ENCODE data around the gene SLC25A44.

Gene SLC25A44

GRCh38 chr1:156257711-156258110 is 63.8 kb downstream of the SLC25A44 start:
- POLR2A ChIA-PET: no interaction called here
- CTCF ChIA-PET: interaction anchor here (0.8 to 1.0 kb wide), 2 partner anchors 12 to 97 kb away, joined by 3 read pairs; no protein-coding TSS in a partner anchor
- no peak for DNase-seq (ENCODE audit: extremely low spot score)
- TF ChIP-seq CTCF (IDR thresholded peaks at IDR 0.05; ENCODE audit: control extremely low read depth, extremely low read depth, low read depth, missing control alignments): no peak

GRCh38 chr1:156258859-156259258 is 65.0 kb downstream of the SLC25A44 start:
- POLR2A ChIA-PET: no interaction called here
- no peak for DNase-seq (ENCODE audit: extremely low spot score)
- no peak for TF ChIP-seq CTCF (IDR thresholded peaks at IDR 0.05; ENCODE audit: control extremely low read depth, extremely low read depth, low read depth, missing control alignments)
- CTCF ChIA-PET: interaction anchor here (1.5 to 4.9 kb wide), 5 partner anchors 10 to 168 kb away, joined by 3 to 24 read pairs (median 4); no protein-coding TSS in a partner anchor

GRCh38 chr1:156259805-156260204 is 65.9 kb downstream of the SLC25A44 start:
- no peak for DNase-seq (ENCODE audit: extremely low spot score)
- POLR2A ChIA-PET: no interaction called here
- CTCF ChIA-PET: interaction anchor here (0.7 to 4.9 kb wide), 12 partner anchors 9 to 169 kb away, joined by 3 to 24 read pairs (median 4); partner anchors contain the start of genes BGLAP and TMEM79
- TF ChIP-seq CTCF (IDR thresholded peaks at IDR 0.05; ENCODE audit: control extremely low read depth, extremely low read depth, low read depth, missing control alignments): peak; percentile 17

GRCh38 chr1:156260896-156261295 is 67.0 kb downstream of the SLC25A44 start:
- no peak for DNase-seq (ENCODE audit: extremely low spot score)
- CTCF ChIA-PET: interaction anchor here (0.9 to 4.9 kb wide), 10 partner anchors 10 to 170 kb away, joined by 3 to 24 read pairs (median 4); partner anchors contain the start of gene BGLAP
- POLR2A ChIA-PET: no interaction called here
- no peak for TF ChIP-seq CTCF (IDR thresholded peaks at IDR 0.05; ENCODE audit: control extremely low read depth, extremely low read depth, low read depth, missing control alignments)

Measured in GM10248 (cell line).